Measurements from ENCODE around the gene IER3. TPM values are rescaled to one million over a fixed set of nuclear protein-coding genes. Genes with fewer than 3 reads are reported as not detected.

Gene IER3
- total RNA-seq, 1 experiment from 2014 or later, result 82.4 TPM

- TF ChIP-seq STAT6 (CRISPR knock-in tag; conservative IDR thresholded peaks at IDR 0.05; ENCODE audit: low read depth), result no peak
- TF ChIP-seq CREM (CRISPR knock-in tag; IDR thresholded peaks at IDR 0.05), result no peak
- no peak for TF ChIP-seq CDX4 (CRISPR knock-in tag; IDR thresholded peaks at IDR 0.05; ENCODE audit: borderline replicate concordance)
- no peak for TF ChIP-seq CREB1 (CRISPR knock-in tag; IDR thresholded peaks at IDR 0.05)
- no peak for TF ChIP-seq USF1 (CRISPR knock-in tag; IDR thresholded peaks at IDR 0.05)
- TF ChIP-seq SMAD3 (CRISPR knock-in tag; IDR thresholded peaks at IDR 0.05; ENCODE audit: borderline replicate concordance), result no peak
- no peak for TF ChIP-seq ELF4 (CRISPR knock-in tag; IDR thresholded peaks at IDR 0.05; ENCODE audit: low read depth)
- no peak for TF ChIP-seq IRF1 (CRISPR knock-in tag; IDR thresholded peaks at IDR 0.05)
- TF ChIP-seq SOX15 (CRISPR knock-in tag; IDR thresholded peaks at IDR 0.05), result no peak
- TF ChIP-seq JUN (CRISPR knock-in tag; IDR thresholded peaks at IDR 0.05), result no peak
- no peak for TF ChIP-seq NR1H2 (CRISPR knock-in tag; IDR thresholded peaks at IDR 0.05)
- no peak for TF ChIP-seq SP1 (CRISPR knock-in tag; conservative IDR thresholded peaks at IDR 0.05)
- no peak for TF ChIP-seq NFYB (CRISPR knock-in tag; conservative IDR thresholded peaks at IDR 0.05; ENCODE audit: low read depth)
- TF ChIP-seq NR2C2 (CRISPR knock-in tag; IDR thresholded peaks at IDR 0.05), result no peak
These were observed 37.0 kb downstream of the IER3 start (continued) for GRCh38 chr6:30707281-30707850.

- Mint-ChIP-seq H3K4me1 (peaks cover 14% of the 10 kb centered on the region), H3K36me3 (peaks cover 69% of the 10 kb centered on the region), H3K27ac (no peak overlapping the region), H3K9me3 (no peaks in the 10 kb centered on the region), H3K27me3 (ENCODE audit: low read depth) (no peaks in the 10 kb centered on the region; the same call in 1 of the 2 replicates), H3K4me3 (no peak overlapping the region)
- DNase-seq (ENCODE audit: low spot score) (no peak), ATAC-seq (no peak)
- ChIA-PET CTCF (interaction anchor here (3.0 kb wide), 1 partner anchor 27 kb away, joined by 16 read pairs; no protein-coding TSS in a partner anchor), POLR2A (interaction anchor here (2.7 kb wide), 1 partner anchor 12 kb away, joined by 9 read pairs; the partner anchor contains the start of gene MDC1)
- TF ChIP-seq GABPB1 (CRISPR knock-in tag; IDR thresholded peaks at IDR 0.05) (no peak), ZSCAN18 (CRISPR knock-in tag; IDR thresholded peaks at IDR 0.05) (no peak), JUN (CRISPR knock-in tag; IDR thresholded peaks at IDR 0.05) (no peak), OVOL2 (CRISPR knock-in tag; IDR thresholded peaks at IDR 0.05; ENCODE audit: borderline replicate concordance) (no peak), TEAD4 (CRISPR knock-in tag; IDR thresholded peaks at IDR 0.05) (no peak), RELA (CRISPR knock-in tag; IDR thresholded peaks at IDR 0.05; ENCODE audit: borderline replicate concordance) (no peak), MAX (CRISPR knock-in tag; IDR thresholded peaks at IDR 0.05) (no peak), STAT6 (CRISPR knock-in tag; conservative IDR thresholded peaks at IDR 0.05; ENCODE audit: low read depth) (no peak), FOXP4 (CRISPR knock-in tag; IDR thresholded peaks at IDR 0.05) (no peak), CBFB (CRISPR knock-in tag; IDR thresholded peaks at IDR 0.05; ENCODE audit: low read depth) (no peak), ATF1 (CRISPR knock-in tag; IDR thresholded peaks at IDR 0.05) (no peak)
These were observed 38.7 kb downstream of the IER3 start for GRCh38 chr6:30705620-30706019.

Data from WTC11 (cell line).